GM12892 (cell line): ENCODE measurements around the gene CSH2.
"Not testable (repeated sequence)": the region's sequence is repeated elsewhere in the genome, so short reads cannot be mapped to it uniquely, and the experiment has no call there.

Experiments used
- POLR2A ChIP-seq: IDR thresholded peaks from 2 replicates; pipeline ENCODE4 v1.6.1; 2011; ENCODE audit warnings: low read depth, low read length, control low read depth
- TAF1 ChIP-seq: IDR thresholded peaks from 2 replicates; pipeline ENCODE4 v1.6.1; 2011; ENCODE audit warnings: low read depth, mild to moderate bottlenecking, control low read depth, low read length, borderline replicate concordance

DNA sequence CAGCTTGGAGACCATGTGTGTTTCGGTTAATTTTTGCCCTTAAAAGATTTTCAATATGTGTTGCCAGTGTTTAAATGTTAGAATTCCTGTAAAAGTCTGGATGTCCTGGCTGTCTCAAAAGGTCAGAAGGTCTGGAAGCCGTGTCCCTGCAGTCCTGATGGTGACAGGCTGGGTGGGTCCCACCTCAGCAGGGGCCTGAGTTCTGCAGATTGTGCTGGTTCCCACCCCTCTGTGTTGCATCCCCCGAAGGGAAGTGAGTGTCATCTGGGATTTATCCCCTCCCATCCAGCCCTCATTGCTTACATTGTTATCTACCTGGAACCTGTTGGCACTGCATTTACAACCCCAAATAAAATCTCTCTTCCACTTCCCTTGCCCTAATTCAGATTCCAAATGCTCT is 20.5 kb upstream of the CSH2 start:
- TF ChIP-seq POLR2A, TAF1: not testable (repeated sequence)
